ENCODE measurements around the gene FOXRED1. TPM values are rescaled to one million over a fixed set of nuclear protein-coding genes. Genes with fewer than 3 reads are reported as not detected.

FOXRED1 gene
- total and polyA plus RNA-seq, 9 of the 15 experiments (the other 6 are each of a cell fraction or from before 2014, with no cell fraction given): 14.1 to 94.4 (median 53.1) TPM

GRCh38 chr11:126233391-126233790, 35.6 kb upstream of the FOXRED1 start:
- 0 out of 3 replicates have a peak, but pooled peaks cover 2% of the 10 kb centered on the region for H3K79me2 ChIP-seq (ENCODE audit: control insufficient read depth, insufficient read depth, low read length)
- in situ Hi-C loops (cut with MboI): no loop called here
- H3K4me1 ChIP-seq (replicated peaks in 1 of 2; ENCODE audit: control insufficient read depth in 2 of 2, insufficient read depth in 2 of 2, low read length in 2 of 2): no peaks in the 10 kb centered on the region
- no peak for ATAC-seq
- WGBS (ENCODE audit: insufficient coverage, low coverage, missing lambda C conversion rate): 88% methylated on average over 4 of the region's 4 CpGs
- intact Hi-C loops (cut with micrococcal nuclease): no loop called here
- H3K9ac ChIP-seq (ENCODE audit: insufficient read depth in 1 of 2, low read depth in 2 of 2, low read length in 2 of 2): no peak overlapping the region
- H3K36me3 ChIP-seq (ENCODE audit: control insufficient read depth, insufficient read depth, low read length): peaks cover 24% of the 10 kb centered on the region
- no peaks in the 10 kb centered on the region for H4K20me1 ChIP-seq (replicated peaks; ENCODE audit: control insufficient read depth, insufficient read depth, low read length)
- TF ChIP-seq, protein P1, sequence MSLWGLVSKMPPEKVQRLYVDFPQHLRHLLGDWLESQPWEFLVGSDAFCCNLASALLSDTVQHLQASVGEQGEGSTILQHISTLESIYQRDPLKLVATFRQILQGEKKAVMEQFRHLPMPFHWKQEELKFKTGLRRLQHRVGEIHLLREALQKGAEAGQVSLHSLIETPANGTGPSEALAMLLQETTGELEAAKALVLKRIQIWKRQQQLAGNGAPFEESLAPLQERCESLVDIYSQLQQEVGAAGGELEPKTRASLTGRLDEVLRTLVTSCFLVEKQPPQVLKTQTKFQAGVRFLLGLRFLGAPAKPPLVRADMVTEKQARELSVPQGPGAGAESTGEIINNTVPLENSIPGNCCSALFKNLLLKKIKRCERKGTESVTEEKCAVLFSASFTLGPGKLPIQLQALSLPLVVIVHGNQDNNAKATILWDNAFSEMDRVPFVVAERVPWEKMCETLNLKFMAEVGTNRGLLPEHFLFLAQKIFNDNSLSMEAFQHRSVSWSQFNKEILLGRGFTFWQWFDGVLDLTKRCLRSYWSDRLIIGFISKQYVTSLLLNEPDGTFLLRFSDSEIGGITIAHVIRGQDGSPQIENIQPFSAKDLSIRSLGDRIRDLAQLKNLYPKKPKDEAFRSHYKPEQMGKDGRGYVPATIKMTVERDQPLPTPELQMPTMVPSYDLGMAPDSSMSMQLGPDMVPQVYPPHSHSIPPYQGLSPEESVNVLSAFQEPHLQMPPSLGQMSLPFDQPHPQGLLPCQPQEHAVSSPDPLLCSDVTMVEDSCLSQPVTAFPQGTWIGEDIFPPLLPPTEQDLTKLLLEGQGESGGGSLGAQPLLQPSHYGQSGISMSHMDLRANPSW (CRISPR knock-in tag; IDR thresholded peaks at IDR 0.05): no peak
- TF ChIP-seq FOXJ3 (CRISPR knock-in tag; IDR thresholded peaks at IDR 0.05) (no peak), SAFB (IDR thresholded peaks at IDR 0.05; ENCODE audit: borderline replicate concordance, low read depth, low read length) (no peak), WHSC1 (IDR thresholded peaks at IDR 0.05; ENCODE audit: low read length) (no peak), YBX1 (IDR thresholded peaks at IDR 0.05) (no peak), PML (IDR thresholded peaks at IDR 0.05; ENCODE audit: low read length) (no peak), IRF2 (CRISPR knock-in tag; IDR thresholded peaks at IDR 0.05) (no peak), ZFP36 (IDR thresholded peaks at IDR 0.05; ENCODE audit: low read depth, low read length, partially characterized antibody) (no peak), HOXB6 (CRISPR knock-in tag; IDR thresholded peaks at IDR 0.05; ENCODE audit: borderline replicate concordance) (no peak), FOXJ2 (tag; IDR thresholded peaks at IDR 0.05) (no peak), ZNF586 (CRISPR knock-in tag; conservative IDR thresholded peaks at IDR 0.05) (no peak), SNIP1 (IDR thresholded peaks at IDR 0.05; ENCODE audit: low read depth) (no peak), ZNF282 (CRISPR knock-in tag; IDR thresholded peaks at IDR 0.05) (no peak), PURB (CRISPR knock-in tag; IDR thresholded peaks at IDR 0.05; ENCODE audit: low read depth) (no peak)
- H3K27ac ChIP-seq (ENCODE audit: extremely low read depth, low read depth, low read length): no peak overlapping the region
- POLR2A ChIA-PET: no interaction called here
- no peak overlapping the region for H3K4me3 ChIP-seq
- CTCF ChIA-PET (ENCODE audit: low intra/inter-chr PET ratio): no interaction called here
- H2AFZ ChIP-seq (ENCODE audit: low read depth, low read length): no peak overlapping the region
- no peaks in the 10 kb centered on the region for H3K9me1 ChIP-seq (ENCODE audit: control insufficient read depth, insufficient read depth, low read length)
- BruUV-seq (replicated peaks): no TSS peak
- H3K27me3 ChIP-seq (ENCODE audit: control insufficient read depth in 2 of 2, insufficient read depth in 2 of 2, low read length in 2 of 2): no peaks in the 10 kb centered on the region
- H3K9me3 ChIP-seq (replicated peaks; ENCODE audit: control insufficient read depth, insufficient read depth, low read depth, low read length): no peaks in the 10 kb centered on the region
- no peak overlapping the region for H3K4me2 ChIP-seq (ENCODE audit: insufficient read depth, low read length)
- DNase-seq (ENCODE audit: extremely low read depth in 1 of 4, low spot score in 3 of 4): no peak
- FAIRE-seq: no peak

Measured in K562 (cell line).